NAMALWA (cell line): Measurements from ENCODE around the gene SPAG6.

Experiments used
- DNase-seq: peaks from one replicate; pipeline ENCODE4 v3.0.0-alpha.2; 2015; ENCODE audit warnings: low spot score

The SPAG6 gene

DNA sequence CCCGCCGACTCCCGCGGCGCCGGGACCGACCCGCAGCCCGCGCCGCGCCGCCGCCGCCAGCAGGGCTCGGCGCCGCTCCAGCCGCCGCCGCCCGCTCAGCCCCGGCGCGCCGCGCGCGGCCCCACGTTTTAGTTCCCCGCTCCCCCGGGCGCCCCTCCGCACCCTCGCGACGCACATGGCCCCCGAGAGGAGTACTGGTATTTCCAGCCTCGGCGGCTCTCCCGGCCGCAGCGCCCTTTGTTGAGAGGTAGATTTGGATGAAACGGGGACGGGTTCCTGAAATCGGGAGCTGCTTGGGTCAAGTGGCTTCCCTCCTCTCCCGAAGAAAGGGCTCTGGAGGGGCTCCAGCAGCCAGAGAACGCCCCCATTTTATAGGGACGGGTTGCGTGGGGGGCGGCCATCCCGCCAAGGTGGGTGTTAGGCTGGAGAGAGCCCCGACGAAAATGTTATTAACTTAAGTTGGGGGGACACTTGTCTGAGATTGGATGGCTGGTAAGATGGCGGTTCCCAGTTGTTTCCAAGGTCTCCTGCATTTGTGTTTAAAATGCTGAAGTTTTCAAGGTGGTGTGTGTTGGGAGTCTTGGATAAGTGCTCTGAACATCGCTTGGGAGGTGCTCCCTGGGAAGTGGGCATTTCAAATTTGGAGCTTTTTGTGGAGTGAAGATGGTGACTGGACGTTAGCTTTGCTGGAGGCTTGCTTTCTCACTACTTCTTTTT is 23.2 kb upstream of the SPAG6 start:
- DNase-seq, result peak; percentile 46

DNA sequence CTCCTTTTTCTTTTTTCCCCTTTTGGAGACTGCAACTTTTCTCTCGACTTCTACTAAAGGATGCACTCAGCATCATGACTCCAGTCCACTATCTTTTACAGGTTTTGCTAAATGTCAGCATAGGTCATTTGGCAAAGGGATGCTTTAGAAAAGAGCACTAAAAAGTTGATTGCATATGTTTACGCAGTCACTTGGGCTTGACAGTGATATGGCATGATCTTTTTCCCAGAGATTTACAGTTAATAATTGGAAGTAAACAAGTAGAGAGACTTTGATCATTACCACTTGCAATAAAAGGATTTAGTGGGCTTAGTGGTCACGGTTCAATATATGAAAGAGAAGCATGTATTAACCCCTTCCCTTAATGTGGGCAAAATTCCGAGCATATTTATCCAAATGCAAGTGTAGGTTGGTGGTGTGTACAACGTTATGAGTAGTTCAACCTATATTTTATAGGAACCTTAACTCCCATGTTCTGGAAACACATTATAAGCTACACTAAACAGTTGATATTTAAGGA is 22.6 kb upstream of the SPAG6 start:
- DNase-seq, result no peak

DNA sequence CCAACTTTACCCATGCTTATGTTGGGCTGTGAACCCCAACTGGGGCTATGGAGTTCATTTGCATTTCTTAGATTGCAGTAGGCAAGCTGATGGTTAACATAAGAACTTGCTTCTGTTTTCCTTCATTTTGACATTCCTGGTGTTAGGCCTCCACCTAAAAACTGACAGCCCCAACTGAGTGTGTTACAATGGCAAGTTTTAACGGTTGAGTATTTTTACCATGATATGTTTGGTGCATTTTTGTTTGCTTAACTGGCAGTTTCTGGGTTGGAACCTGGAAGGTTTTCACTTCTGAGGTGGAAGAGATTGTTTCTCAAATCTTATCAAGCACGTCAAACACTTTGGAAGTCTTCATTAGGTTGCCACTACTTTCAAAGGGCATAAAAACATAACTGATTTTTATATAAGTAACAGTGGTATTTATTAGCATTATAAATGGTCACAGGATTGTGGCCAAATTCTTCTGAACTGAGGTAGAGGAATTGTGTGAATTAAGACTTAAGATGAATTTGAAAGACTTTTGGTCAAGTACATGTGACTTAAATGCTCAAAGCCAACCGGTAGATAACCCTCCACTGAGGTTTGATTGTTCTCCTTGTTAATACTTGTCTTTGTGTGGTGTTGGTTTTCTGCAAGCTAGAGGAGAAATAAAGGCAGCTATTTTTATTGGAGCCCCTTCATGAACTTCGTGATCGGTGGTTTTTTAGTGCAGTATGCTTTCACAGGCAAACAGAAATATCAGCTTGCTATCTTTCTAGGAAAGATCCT is 21.6 kb upstream of the SPAG6 start:
- DNase-seq, result no peak

DNA sequence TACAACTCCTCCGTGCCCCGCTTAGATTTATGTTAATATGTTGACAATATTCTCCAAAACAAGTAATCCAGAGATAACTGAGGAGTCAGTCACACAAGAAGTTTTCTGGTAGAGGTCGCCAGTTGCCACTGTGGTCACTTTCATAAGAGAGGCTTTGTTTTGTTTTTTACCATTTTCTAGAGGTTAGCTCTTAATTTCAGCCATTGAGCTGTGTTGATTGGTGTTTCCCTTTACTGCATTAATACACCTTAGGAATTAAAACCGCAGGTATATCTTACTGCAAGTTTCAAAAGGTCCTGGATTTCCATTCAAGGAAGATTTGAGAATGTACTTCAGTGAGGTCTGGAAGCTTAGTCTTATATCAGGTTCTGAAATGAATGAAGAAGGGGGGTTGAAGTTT is 20.9 kb upstream of the SPAG6 start:
- peak; percentile 25 for DNase-seq

DNA sequence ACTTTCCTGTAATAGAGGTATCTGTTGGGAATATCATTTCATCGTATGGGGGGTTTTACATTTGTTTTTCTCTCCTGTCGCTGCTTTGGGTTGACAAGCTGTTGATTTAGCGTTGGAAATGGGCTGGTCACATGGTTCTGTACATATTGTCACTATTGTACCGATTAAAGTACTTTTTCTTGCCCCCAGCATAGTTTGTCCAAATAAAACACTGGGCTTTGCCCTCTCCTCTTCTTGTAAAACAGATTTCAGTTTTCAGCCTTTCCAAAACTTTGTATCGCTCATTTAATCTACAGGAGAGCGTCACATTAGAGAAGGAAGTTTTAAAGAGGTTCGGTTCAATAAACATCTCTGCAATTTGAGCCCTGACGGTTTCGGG is 20.4 kb upstream of the SPAG6 start:
- DNase-seq, result no peak

DNA sequence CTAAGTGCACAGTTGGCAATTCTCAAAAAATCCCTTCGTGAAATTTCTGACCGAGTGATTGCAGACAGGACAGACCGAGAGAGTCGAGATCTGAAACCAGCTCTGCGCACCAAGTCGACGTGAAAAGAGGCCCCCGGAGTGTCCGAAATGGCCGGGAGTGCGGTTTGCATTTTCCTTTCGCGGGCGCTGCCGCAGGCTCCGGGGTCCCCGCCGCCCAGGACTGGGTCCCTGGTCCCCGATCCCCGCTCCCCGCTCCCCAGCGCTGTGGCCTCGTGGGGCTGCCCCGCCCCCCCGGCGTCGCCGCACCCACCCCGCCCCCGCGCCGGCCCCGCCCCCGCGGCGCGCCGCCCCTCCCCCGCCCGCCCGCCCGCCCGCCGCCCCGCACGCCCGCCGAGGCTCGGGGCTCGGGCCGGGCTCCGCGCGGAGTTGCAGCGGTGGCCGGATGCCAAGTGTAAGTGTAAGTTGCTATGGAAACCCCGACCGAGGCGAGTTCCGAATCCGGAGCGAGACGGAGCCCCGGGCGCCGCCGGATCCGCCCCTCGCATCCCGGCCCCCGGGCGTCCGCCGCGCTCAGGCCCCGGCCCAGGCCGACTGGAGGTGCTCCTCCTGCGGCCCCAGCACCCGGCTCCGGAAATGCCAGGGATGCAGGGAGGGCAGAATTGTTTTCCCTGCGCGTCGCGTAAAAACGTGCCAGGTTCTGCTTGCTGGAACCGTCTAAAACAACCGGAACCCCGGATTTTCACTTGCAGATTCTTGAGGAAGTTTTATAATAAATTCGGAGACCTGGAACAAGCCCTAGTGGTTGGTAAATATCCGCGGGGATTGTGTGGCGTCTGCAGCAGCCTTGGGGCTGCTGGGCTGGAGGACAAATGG is 19.8 kb upstream of the SPAG6 start:
- DNase-seq, result peak; percentile 67

DNA sequence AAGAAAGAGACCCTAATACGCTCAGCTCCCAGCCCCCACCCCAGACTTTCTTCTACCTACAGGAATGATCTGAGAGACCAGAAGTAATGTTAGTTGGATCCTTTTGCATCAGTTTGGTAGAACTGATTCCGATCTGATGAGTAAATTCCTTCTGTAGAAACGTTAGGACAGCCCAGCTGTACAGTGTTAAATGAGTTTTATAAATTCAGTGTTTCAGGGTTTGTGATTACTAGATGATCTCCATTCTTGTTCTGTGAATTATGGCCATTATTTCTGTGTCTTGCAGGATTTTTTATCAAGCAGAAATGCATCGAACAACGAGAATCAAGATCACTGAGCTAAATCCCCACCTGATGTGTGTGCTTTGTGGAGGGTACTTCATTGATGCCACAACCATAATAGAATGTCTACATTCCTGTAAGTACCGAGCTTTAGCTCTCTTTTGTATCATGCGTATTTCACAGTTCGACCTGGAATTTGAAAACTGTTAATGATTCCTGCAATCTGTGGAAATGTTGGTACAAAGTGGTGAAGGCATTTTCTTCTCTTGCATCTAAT is 19.1 kb upstream of the SPAG6 start:
- DNase-seq, result no peak

DNA sequence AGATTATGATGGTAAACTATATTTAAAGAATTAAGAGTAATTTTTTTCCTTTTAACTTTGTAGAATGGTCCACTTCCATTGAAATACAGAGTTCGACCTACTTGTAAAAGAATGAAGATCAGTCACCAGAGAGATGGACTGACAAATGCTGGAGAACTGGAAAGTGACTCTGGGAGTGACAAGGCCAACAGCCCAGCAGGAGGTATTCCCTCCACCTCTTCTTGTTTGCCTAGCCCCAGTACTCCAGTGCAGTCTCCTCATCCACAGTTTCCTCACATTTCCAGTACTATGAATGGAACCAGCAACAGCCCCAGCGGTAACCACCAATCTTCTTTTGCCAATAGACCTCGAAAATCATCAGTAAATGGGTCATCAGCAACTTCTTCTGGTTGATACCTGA is 16.1 kb upstream of the SPAG6 start:
- no peak for DNase-seq

DNA sequence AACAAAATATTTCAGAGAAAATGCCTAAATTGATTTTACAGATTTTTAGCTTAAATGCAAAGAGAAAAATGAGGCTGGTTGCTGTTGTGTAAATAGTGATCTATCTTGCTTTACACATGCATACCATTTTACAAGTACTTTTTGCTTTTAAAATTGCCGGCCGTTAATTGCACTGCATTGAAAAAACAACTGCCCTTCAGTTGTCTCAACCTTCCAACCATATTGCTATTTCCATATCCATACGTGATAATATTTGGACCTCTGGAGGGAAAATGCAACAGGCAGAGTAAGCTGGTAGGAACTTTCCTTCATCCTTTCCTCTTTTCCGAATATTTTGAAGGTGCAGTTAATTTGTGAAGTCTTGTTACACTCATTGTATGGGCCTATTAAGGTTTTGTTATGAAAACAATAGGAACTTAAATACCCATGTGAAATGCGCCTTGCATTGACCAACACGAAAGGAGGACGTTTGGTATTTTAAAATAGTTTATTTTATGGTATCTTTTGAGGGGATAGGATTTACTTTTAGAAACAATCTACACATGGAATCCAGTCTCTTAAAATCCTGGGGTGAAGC is 13.1 kb upstream of the SPAG6 start:
- DNase-seq, result no peak

DNA sequence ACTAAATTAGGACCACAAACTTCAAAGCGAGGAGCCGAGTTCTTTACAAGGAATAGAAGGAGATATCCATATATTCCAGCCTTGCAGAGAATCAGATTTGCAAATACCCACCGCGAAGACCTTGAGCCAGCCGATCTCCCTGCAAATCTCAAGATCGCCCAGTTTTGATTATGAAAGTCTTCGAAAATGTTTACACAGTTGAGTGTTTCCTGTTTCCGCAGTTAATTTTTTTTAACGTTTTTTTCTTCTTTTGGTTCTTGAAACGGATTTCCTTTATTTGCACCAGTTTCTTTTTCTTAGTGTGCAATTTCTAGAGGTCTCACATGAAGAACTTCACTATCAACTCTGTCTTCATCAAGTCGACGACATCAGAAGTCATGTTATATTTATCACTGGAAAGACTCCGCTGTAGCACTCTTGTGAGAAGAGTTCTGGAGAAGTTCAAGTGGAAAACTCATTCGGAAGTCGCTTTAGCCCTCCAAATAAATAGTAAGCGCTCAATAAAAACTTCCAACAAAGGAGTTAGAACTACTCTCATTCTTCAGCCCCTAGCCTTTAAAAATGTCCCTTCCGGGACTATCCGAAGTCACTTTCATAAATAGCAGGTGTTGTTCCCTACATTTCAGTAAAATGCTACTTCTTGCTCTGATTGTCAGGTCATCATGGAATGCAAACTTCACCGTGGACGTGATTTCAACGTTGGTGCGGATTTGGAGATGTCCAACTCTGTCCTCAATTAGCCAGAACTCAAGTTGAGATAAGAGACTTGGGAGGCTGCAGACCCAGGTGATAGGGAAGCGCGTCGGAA is 11.9 kb upstream of the SPAG6 start:
- peak; percentile 46 for DNase-seq

DNA sequence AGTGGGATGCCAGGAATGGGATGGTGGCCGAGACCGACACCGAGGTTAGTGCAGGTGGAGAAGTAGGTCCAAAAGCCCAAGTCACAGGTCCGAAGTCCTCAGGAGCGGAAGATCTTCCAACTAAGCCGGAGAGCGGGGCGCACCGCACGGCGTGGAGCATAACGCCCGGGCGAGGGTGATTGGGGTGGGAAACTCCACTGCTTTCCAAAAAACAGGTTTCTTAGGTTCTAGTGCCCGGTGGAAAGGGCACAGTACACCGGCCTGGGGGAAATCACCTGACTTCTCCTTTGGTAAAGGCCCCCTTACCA is 11.4 kb upstream of the SPAG6 start:
- DNase-seq, result no peak

DNA sequence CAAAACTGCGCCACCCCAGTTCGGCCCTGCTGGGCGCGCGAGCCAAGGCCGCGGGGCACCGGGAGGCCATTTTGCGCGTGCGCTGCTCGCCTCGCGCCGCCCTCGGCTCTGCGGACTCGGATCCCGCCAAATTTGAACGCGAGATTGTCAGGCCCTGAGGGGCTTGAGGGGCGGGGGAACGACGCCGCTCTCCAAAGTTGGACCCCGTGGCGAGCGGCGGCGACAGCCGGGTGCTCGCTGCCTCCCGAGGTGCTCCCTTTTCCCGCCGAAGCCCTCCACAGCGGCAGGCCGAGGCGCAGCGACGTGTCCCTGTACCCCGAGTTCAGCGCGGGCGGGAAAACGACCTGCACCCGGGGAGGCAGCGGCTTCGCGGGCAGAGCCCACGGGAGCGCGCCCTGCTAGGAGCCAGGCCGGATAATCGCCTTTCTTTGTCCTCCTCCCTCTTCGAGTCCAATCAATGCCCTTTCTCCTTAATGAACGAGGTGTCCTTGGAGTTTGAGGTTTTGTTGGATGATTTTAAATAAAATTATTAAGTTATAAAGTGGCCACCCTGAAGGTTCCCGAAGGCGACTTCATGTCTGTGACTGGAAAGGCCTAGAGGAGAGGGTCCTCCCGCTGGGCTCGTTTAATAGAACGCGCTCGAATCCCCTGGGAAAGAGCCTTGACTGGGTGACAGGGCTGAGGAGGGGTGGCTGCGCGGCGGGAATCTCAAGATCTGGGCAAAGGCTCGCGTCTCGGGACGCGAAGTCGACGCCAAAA is 10.7 kb upstream of the SPAG6 start:
- DNase-seq, result no peak

DNA sequence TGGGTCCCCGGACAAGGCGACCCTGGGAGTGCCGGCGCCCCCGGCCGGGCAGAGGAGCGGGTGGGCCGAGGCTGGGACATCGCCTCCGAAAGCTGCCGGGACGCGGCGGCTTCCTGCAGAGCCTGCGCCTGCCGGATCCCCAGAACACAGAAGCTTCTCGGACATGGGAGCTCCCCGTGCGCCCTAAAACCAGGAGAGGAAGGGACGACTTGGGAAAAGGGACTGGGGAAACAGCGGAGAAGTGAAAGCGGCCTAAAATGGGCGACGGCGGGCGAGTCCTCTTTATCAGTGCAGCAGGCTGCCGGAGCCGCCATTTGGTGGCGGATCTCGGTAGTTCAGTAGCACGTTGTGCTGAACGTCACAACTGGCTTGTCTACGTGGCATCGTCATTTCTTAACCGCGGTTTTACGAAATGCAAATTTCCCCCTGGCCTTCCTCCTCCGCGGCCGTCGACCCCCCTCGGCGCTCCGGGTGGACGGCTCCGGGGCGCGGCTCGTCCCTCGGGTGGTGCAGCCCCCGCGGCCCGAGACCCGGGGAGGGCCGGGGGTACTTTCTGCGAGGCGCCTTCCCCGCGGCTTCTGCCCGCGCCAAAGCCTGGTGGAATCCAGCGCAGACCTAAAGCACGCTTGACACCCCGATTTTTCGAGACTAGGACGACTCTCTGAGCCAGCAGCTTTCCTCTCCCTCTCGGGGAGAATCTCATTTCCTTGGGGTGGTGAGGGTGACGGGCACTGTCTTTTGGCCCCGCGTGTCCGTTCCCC is 9.9 kb upstream of the SPAG6 start:
- no peak for DNase-seq

DNA sequence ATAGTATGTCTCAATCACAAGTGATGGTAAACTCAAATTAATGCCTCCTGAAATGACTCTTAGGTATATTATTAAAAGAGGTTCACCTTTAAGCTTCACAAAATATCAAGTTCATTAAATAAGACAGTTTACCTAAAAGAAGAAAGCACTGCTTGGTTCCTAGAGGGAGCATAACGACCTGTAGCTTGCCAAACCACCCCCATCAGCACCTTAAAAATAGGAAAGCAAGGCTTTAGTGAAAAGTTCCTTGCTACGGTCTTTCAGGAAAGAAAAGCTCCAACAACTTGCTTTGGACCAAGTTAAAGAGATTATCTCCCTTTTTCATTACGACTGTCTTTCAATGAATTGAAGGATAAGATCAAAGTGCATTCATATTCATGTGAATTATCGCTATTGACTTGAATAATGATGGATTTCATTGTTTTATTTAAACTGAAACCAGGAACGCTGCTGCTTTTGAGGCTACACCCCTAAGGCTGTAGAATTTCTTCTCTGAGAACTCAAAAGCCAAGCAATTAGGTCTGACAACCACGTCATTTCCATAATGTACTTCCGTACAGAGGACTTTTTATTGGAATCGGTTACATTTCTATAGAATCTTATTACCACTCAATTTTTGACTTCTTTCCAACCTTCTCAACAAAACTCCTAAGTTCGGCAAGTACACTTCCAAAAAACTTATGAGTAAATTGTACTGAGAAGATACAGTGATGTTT is 7.0 kb upstream of the SPAG6 start:
- DNase-seq, result peak; percentile 30

DNA sequence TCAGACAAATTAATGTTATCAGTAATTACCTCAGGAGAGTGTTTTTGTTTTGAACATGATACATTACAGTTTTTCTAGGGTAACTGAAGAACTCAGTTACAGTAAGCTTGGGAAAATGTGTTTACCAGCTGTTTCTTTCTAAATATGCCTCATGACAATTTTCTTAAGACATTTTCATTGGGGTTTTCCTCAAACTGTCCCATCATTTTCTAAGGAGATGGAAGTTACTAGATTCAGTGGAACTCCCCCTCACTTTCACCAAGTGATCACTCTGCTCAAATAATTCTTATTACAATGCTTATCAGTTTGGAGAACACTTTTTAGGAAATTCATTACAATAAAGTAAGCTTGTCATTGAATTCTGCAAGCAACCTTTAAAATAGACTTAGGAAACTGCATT is 6.4 kb upstream of the SPAG6 start:
- DNase-seq, result no peak

DNA sequence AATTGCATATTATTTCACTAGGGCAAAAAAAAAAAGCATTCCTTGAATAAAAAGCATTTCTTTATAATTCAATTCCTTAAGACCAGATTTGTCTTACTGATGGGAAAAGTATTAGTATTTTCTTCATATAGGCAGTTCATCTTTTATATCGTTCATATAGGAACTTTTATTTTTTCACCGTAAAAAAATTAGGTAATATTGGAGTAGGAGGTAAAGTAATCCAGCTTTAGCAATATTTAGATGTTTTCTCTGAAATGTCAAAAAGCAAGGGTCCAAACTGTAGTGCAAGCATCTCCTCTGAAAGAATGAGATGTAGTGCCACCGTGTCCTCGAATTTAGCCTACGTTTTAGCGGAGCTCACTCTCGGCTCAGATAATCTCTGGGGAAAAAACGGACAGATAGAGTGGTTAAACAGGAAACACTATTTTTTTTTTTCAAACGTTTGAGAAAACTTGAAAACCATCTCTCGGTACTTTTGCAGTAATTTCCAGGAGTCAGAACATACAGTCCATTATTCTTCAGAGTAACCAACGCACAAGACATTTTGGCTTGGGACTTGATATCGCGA is 5.5 kb upstream of the SPAG6 start:
- DNase-seq, result no peak

DNA sequence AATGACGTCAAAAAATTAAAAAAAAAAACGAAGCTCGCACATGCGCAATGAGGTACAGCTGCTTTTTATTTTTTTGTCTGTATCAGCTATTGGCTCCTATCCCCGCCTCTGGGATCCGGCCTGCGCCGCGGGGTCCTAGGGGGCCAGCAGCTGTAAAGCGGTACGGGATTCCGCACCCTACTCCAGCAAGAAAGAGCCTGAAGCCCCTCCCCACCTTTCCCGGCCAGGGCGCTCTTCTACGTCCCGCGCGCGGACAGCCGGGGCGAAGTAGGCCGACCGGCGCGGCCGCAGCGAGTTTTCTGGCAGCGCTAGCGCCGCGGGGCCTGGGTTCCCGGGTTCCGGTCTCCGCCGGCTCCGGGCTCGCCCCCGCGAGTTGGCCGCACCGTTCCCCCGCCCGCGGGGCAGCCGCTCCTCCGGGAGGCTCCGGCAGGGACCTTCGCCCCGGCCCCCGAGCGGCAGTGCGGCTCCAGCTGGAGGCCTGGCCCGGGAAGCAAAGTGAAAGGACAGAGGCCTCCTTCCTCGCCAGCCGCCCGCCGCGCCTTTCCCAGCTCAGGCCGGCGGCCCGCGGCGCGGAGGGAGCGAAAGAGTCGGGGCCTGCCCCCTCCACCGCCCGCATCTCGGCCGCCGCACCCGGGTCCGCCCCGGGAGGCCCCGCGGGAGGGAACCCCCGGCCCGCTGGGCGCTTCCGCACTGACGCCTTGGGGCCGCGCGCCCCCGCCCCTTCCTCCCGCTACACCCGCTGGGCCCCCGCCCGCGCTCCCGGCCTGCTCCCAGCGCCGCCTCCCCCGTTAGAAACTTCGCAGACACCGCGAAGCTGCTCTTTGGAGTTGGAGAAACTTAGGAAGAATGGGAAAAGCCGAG is 4.7 kb upstream of the SPAG6 start:
- DNase-seq, result peak; percentile 92
